Liver (tissue), 3 donors: ENCODE results near the gene SLC37A2.

ENCODE experiments used
- TF ChIP-seq, protein P1 (sequence below): fragments of 150-350 bp; IDR thresholded peaks from 2 replicates; pipeline ENCODE4 v1.5.1; 2017; ENCODE audit warnings: improper control_type of control experiment, low read depth, low read length; ENCODE audit not compliant: missing input control
- TF ChIP-seq, protein P2 (sequence below): IDR thresholded peaks from 2 replicates; pipeline ENCODE4 v1.6.1; 2016; ENCODE audit warnings: antibody characterized with exemption
- donor health status: healthy.
- donor health status: healthy.

DNA sequence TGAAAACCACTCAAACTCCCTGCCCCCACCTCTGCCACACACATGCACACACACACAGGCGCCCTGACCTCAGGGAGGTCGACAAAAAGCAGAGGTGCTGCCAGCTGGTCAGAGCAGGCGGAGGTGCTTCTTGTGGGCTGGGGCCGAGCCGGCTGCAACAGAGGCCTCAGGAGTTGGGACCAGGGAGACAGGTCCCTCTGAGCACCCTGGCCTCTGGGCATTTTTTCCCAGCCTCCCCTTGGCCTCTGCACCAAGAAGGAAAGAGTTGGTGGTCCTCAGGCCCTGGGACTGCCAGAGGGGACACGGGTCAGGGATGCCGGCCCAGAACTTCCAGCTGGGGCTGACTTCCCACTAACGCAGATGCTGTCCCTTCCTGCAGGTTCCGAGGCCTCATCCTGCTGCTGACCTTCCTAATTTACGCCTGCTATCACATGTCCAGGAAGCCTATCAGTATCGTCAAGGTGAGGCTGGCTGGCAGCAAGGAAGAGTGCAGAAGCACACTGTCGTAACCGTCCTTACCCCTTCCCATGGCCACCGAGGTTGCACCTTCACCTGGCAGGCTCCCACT is 13.4 kb downstream of the SLC37A2 start:
- TF ChIP-seq, protein P1, sequence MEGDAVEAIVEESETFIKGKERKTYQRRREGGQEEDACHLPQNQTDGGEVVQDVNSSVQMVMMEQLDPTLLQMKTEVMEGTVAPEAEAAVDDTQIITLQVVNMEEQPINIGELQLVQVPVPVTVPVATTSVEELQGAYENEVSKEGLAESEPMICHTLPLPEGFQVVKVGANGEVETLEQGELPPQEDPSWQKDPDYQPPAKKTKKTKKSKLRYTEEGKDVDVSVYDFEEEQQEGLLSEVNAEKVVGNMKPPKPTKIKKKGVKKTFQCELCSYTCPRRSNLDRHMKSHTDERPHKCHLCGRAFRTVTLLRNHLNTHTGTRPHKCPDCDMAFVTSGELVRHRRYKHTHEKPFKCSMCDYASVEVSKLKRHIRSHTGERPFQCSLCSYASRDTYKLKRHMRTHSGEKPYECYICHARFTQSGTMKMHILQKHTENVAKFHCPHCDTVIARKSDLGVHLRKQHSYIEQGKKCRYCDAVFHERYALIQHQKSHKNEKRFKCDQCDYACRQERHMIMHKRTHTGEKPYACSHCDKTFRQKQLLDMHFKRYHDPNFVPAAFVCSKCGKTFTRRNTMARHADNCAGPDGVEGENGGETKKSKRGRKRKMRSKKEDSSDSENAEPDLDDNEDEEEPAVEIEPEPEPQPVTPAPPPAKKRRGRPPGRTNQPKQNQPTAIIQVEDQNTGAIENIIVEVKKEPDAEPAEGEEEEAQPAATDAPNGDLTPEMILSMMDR: no peak
- TF ChIP-seq, protein P2, sequence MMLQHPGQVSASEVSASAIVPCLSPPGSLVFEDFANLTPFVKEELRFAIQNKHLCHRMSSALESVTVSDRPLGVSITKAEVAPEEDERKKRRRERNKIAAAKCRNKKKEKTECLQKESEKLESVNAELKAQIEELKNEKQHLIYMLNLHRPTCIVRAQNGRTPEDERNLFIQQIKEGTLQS: no peak
